Stimulated activated CD4-positive, alpha-beta T cell treated with anti-CD3 and anti-CD28 coated beads, Interleukin-4, amount 100 ng/mL, for 24 hours (primary cell): ENCODE measurements around the gene KIF1A.

Experiments used
- DNase-seq: peaks from one replicate; pipeline ENCODE4 v3.0.0-alpha.2; 2020

Gene KIF1A

GRCh38 chr2:240731178-240731545, 88.9 kb downstream of the KIF1A start:
- DNase-seq: no peak

- no peak for DNase-seq
Measured at GRCh38 chr2:240730501-240731177, 89.4 kb downstream of the KIF1A start.

GRCh38 chr2:240728827-240729226, 91.2 kb downstream of the KIF1A start:
- DNase-seq: no peak

- DNase-seq: no peak
Measured at GRCh38 chr2:240728361-240728760, 91.7 kb downstream of the KIF1A start.

GRCh38 chr2:240727913-240728312, 92.1 kb downstream of the KIF1A start:
- DNase-seq: no peak

GRCh38 chr2:240727439-240727838, 92.6 kb downstream of the KIF1A start:
- no peak for DNase-seq

GRCh38 chr2:240726876-240727275, 93.1 kb downstream of the KIF1A start:
- no peak for DNase-seq

GRCh38 chr2:240725671-240726070, 94.3 kb downstream of the KIF1A start:
- DNase-seq: no peak

- DNase-seq: no peak
Measured at GRCh38 chr2:240725266-240725665, 94.8 kb downstream of the KIF1A start.

GRCh38 chr2:240724431-240724830, 95.6 kb downstream of the KIF1A start:
- no peak for DNase-seq

GRCh38 chr2:240723851-240724250, 96.2 kb downstream of the KIF1A start:
- DNase-seq: no peak

GRCh38 chr2:240722796-240723735, 97.0 kb downstream of the KIF1A start:
- no peak for DNase-seq

- no peak for DNase-seq
Measured at GRCh38 chr2:240722376-240722775, 97.6 kb downstream of the KIF1A start.

- no peak for DNase-seq
Measured at GRCh38 chr2:240721596-240722180, 98.3 kb downstream of the KIF1A start.

- DNase-seq: no peak
Measured at GRCh38 chr2:240720686-240721595, 99.1 kb downstream of the KIF1A start.

- no peak for DNase-seq
Measured at GRCh38 chr2:240719676-240720545, 100.1 kb downstream of the KIF1A start.

- DNase-seq: no peak
Measured at GRCh38 chr2:240718896-240719490, 101.0 kb downstream of the KIF1A start.

GRCh38 chr2:240717681-240718581, 102.1 kb downstream of the KIF1A start:
- no peak for DNase-seq

- DNase-seq: no peak
Measured at GRCh38 chr2:240717181-240717641, 102.8 kb downstream of the KIF1A start.
